Measurements from ENCODE around the gene GALNT18. TPM values are rescaled to one million over a fixed set of nuclear protein-coding genes. Genes with fewer than 3 reads are reported as not detected.

Gene GALNT18
- polyA plus RNA-seq, 1 donor (not counting 4 experiments of a cell fraction or from before 2014, with no cell fraction given): 27.2 TPM

DNA sequence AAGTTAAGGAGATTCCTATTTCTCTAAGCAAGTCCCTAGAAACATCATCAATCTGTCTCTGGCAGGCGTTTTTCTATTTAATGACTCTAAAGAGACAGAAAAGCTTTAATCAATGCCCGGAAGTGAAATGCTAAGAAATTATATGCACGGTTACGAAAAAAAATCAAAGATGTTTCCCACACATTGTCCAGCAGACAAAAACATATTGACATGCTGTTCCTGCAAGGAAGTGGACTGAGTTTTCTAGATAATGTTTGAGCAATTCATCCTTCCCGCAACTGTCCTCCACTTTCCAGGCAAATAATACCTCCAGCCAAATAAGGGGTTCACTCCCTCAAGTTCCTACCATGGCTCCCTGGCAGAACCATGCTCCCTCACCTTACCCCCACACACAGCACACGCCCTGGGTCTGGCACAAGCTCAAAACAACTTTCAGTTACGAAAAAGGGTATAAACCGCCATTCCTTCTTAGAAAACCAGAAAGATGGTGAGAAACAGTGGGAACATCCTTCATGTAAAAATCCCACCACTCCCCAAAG lies 29.6 kb downstream of the GALNT18 start:
- FAIRE-seq (no peak), DNase-seq (ENCODE audit: low read depth, low spot score) (no peak)
- no peak overlapping the region for H3K4me3 ChIP-seq (ENCODE audit: control insufficient read depth in 2 of 3, extremely low read depth in 1 of 3, insufficient read depth in 2 of 3, low read depth in 1 of 3, low read length in 3 of 3)
- no peaks in the 10 kb centered on the region for H3K9me1 ChIP-seq (ENCODE audit: control insufficient read depth, extremely low read depth, insufficient read depth, low read length)
- H3K9me3 ChIP-seq (ENCODE audit: control insufficient read depth, low read depth, low read length): no peaks in the 10 kb centered on the region
- peaks cover 39% of the 10 kb centered on the region for H3K79me2 ChIP-seq (ENCODE audit: control insufficient read depth, insufficient read depth, low read length)
- H3K27me3 ChIP-seq (ENCODE audit: control insufficient read depth, extremely low read depth, insufficient read depth, low read length): no peaks in the 10 kb centered on the region
- TF ChIP-seq, protein P1, sequence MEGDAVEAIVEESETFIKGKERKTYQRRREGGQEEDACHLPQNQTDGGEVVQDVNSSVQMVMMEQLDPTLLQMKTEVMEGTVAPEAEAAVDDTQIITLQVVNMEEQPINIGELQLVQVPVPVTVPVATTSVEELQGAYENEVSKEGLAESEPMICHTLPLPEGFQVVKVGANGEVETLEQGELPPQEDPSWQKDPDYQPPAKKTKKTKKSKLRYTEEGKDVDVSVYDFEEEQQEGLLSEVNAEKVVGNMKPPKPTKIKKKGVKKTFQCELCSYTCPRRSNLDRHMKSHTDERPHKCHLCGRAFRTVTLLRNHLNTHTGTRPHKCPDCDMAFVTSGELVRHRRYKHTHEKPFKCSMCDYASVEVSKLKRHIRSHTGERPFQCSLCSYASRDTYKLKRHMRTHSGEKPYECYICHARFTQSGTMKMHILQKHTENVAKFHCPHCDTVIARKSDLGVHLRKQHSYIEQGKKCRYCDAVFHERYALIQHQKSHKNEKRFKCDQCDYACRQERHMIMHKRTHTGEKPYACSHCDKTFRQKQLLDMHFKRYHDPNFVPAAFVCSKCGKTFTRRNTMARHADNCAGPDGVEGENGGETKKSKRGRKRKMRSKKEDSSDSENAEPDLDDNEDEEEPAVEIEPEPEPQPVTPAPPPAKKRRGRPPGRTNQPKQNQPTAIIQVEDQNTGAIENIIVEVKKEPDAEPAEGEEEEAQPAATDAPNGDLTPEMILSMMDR (optimal IDR thresholded peaks at IDR 0.05 in 1 of 3, IDR thresholded peaks at IDR 0.05 in 1 of 3, conservative IDR thresholded peaks at IDR 0.05 in 1 of 3; ENCODE audit: extremely low read depth in 1 of 3, insufficient read depth in 2 of 3, low read length in 3 of 3): no peak
- TF ChIP-seq EZH2 (IDR thresholded peaks at IDR 0.05; ENCODE audit: low read length): no peak
- dilution Hi-C loops (cut with MboI; ENCODE audit: extremely low pct_ligation_motif_present, low sequenced_read_pairs): no loop called here
- H2AFZ ChIP-seq (ENCODE audit: control insufficient read depth, low read length): no peak overlapping the region
- H4K20me1 ChIP-seq (ENCODE audit: control insufficient read depth, extremely low read depth, insufficient read depth, low read length): no peaks in the 10 kb centered on the region
- peaks cover 0 to 2% of the 10 kb centered on the region in 2 experiments for H3K36me3 ChIP-seq (ENCODE audit: control insufficient read depth in 2 of 2, extremely low read depth in 1 of 2, insufficient read depth in 2 of 2, low read length in 2 of 2)
- H3K4me2 ChIP-seq (ENCODE audit: control insufficient read depth, extremely low read depth, insufficient read depth, low read depth, low read length): no peak overlapping the region
- H3K4me1 ChIP-seq (ENCODE audit: control insufficient read depth, extremely low read depth, insufficient read depth, low read length): peaks cover 17% of the 10 kb centered on the region
- H3K9ac ChIP-seq (ENCODE audit: control insufficient read depth, extremely low read depth, insufficient read depth, low read length): no peak overlapping the region
- no peak overlapping the region for H3K27ac ChIP-seq (ENCODE audit: control insufficient read depth, insufficient read depth, low read length)

DNA sequence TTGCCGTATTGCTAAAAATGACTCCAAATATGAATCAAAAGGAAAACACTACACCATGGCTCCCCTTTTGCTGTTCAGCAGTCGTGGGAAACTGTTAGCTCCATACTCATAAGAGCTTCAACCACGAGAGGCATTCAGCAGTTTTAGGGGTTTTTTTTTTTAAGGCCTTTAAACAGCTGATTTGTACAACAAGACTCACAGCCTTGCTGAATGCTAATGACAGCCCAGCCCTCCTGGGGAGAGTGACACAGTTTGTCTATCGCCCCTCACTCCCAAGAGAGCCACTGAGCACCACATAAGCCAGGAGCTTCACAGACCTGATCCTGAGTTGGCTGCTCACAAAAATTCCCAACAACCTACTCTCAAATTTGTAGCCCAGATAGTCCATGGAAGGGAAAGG lies 32.4 kb downstream of the GALNT18 start:
- FAIRE-seq (no peak), DNase-seq (ENCODE audit: low read depth, low spot score) (no peak)
- H3K9ac ChIP-seq (ENCODE audit: control insufficient read depth, extremely low read depth, insufficient read depth, low read length): no peak overlapping the region
- H3K27me3 ChIP-seq (ENCODE audit: control insufficient read depth, extremely low read depth, insufficient read depth, low read length): no peaks in the 10 kb centered on the region
- no peak overlapping the region for H3K27ac ChIP-seq (ENCODE audit: control insufficient read depth, insufficient read depth, low read length)
- no peaks in the 10 kb centered on the region for H4K20me1 ChIP-seq (ENCODE audit: control insufficient read depth, extremely low read depth, insufficient read depth, low read length)
- H3K79me2 ChIP-seq (ENCODE audit: control insufficient read depth, insufficient read depth, low read length): peaks cover 45% of the 10 kb centered on the region
- no peak overlapping the region for H2AFZ ChIP-seq (ENCODE audit: control insufficient read depth, low read length)
- H3K4me3 ChIP-seq (ENCODE audit: control insufficient read depth in 2 of 3, extremely low read depth in 1 of 3, insufficient read depth in 2 of 3, low read depth in 1 of 3, low read length in 3 of 3): no peak overlapping the region
- dilution Hi-C loops (cut with MboI; ENCODE audit: extremely low pct_ligation_motif_present, low sequenced_read_pairs): no loop called here
- H3K36me3 ChIP-seq (ENCODE audit: control insufficient read depth in 2 of 2, extremely low read depth in 1 of 2, insufficient read depth in 2 of 2, low read length in 2 of 2): peaks cover 0 to 2% of the 10 kb centered on the region in 2 experiments
- peaks cover 25% of the 10 kb centered on the region for H3K4me1 ChIP-seq (ENCODE audit: control insufficient read depth, extremely low read depth, insufficient read depth, low read length)
- no peaks in the 10 kb centered on the region for H3K9me1 ChIP-seq (ENCODE audit: control insufficient read depth, extremely low read depth, insufficient read depth, low read length)
- no peak overlapping the region for H3K4me2 ChIP-seq (ENCODE audit: control insufficient read depth, extremely low read depth, insufficient read depth, low read depth, low read length)
- TF ChIP-seq EZH2 (IDR thresholded peaks at IDR 0.05; ENCODE audit: low read length): no peak
- TF ChIP-seq, protein P1 (optimal IDR thresholded peaks at IDR 0.05 in 1 of 3, IDR thresholded peaks at IDR 0.05 in 1 of 3, conservative IDR thresholded peaks at IDR 0.05 in 1 of 3; ENCODE audit: extremely low read depth in 1 of 3, insufficient read depth in 2 of 3, low read length in 3 of 3): no peak
- no peaks in the 10 kb centered on the region for H3K9me3 ChIP-seq (ENCODE audit: control insufficient read depth, low read depth, low read length)

Measured in keratinocyte (primary cell).